ENCODE data around the gene HNRNPF.
"Not testable (repeated sequence)": the region's sequence is repeated elsewhere in the genome, so short reads cannot be mapped to it uniquely, and the experiment has no call there.

HNRNPF gene

DNA sequence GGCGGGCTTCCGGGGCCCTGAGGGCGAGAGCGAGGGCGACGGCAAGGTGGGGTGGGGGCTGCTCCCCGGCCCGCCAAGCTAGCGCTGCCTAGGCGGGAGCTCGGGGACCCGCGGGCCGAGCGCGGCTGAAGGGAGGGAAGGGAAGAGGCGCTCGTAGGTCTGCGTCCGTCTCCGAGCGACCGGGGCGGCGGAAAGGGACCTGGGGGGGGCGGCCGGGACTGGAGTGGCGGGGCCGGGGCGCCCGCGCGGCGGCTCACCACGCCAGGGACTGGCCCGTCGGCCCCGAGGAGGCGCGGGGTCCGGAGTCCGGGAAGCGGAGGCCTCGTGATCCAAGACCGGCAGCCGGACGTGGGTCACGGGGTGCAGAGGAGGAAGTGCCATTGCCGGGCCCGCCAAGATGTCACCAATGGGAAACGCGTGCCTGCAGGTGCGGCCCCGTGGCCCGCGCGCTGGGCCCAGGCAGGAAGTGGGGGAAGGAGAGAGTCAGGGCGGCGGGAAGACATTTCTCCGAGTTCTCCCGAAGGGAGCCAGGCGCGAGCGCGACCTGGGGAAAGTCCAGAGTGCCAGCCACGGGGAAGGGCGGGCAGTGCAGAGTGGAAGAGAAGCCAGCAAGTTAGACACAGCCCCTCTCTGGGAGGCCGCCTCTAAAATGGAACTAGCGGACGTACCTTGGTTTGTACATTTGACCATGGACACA is 11.9 kb downstream of the HNRNPF start:
- DNase-seq = peak; percentile 56 to 93 (median 68)

DNA sequence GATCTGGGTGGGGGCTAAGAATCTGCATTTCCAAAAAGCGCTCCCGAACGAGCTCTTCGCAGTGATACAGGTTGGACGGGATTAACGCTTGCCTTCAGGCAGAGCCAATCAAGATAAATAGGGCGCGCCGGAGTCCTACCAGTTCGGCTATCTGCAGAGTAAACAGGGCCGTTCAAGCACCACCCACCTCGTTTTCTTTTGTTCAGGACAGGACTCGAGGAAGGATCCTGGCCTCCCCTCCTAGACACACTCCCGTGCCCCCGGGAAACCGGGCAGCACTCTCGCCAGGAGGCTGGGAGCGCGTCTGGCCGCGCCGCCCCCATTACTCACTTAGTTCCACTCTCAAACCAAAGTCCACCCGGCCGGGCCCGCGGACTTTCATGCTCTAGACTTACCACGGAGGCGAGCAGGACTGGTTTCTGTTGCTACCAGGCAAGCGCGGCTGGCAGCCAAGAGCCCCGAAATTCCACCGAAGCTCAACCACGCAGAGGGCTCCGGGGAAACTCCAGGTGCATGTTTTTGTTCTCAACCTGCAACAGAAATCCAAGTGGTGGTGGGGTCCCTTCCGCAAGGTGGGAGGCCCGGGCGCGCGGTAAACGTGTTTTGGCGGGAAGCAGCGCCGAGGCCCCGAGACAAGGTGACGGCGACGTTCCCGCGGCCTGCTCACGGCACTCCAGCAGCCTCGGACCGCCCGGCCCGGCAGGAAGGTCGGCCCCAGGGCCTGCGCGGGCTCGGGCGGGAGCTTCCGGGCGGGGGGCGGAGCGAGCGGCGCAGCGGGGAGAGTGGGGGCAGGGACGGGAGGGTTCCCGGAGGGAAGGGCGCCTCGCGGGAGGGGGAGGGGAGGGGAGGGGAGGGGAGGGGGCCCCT is 12.7 kb downstream of the HNRNPF start:
- DNase-seq = peak; percentile 38 to 86 (median 57)

- peak in 4 of 5 experiments; percentile 27 to 63 (median 32) for DNase-seq
Observed at GRCh38 chr10:43395571-43396060, 13.4 kb downstream of the HNRNPF start.

DNA sequence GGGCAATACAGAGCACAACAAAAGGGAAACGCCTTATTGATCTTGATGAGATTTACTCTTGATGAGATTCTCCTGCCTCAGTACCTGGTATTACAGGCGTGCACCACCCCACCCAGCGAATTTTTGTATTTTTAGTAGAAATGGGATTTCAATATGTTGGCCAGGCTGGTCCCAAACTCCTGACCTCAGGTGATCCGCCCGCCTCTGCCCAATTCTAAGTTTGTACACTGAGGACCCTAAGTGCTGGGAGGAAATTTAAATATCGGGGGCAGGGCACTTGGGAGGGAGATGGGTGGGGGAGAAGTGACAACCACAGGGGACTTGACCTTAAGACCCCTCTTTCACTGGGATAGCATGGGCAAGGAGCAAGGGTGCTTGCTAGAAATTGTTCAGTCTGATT is 14.1 kb downstream of the HNRNPF start:
- no peak for DNase-seq

GRCh38 chr10:43393606-43394360 is 15.2 kb downstream of the HNRNPF start:
- no peak for DNase-seq

GRCh38 chr10:43393186-43393585 is 15.8 kb downstream of the HNRNPF start:
- DNase-seq = not testable (repeated sequence)

GRCh38 chr10:43392748-43393147 is 16.2 kb downstream of the HNRNPF start:
- no peak for DNase-seq

GRCh38 chr10:43391496-43391895 is 17.5 kb downstream of the HNRNPF start:
- DNase-seq = no peak

DNA sequence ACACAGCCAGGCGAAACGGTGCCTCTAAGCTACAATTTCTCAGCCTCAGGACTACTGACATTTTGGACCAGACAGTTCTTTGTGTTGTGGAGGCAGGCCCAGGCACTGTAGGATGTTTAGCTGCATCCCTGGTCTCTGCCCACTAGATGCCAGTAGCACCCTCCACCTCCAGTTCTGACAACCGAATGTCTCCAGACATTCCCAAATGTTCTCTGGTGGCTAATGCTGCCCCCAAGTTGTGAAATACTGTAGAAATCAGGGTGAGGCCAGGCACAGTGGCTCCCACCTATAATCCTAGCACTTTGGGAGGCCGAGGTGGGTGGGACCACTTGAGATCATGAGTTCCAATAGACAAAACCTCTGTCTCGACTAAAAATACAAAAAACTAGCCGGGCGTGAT is 18.2 kb downstream of the HNRNPF start:
- peak in 3 of 5 experiments; percentile 27 to 42 (median 35) for DNase-seq

DNA sequence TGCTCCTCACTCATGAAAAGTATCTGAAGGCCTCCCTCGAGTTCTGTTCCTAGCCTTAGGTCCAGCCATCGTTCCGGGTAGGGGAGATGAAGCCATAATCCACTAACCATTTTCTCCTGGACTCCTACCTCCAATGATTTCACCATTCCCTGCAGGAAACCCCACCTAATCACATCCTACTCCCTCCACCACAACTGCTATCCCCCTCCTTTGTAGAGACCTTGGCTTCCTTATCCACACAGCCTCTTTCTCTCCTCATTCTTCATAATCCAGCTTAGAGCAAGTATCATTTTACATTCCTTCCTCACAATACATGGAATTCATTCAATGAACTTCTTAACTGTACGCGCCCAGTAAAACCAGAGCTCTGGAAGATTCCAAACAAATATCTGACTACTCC is 18.7 kb downstream of the HNRNPF start:
- no peak for DNase-seq

DNA sequence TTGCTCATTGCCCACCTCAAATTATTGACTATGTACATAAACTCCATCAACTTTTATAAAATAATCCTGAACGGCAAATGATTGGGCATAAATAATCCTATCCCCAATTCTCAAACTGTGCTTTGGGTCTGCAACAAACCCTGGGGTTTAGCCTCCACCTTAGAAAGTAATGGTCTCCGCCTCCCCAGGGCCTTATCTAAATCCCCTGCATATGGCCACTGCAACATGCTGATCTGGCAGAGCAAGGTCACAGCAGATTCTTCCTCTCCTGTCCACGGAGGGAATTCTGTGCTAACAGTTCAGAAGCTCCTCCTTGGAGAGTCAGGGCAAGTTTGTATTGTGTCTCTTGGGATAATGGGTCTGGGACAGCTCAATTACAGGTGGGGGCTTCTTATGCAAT is 19.1 kb downstream of the HNRNPF start:
- DNase-seq = no peak

GRCh38 chr10:43387678-43388032 is 21.3 kb downstream of the HNRNPF start:
- no peak for DNase-seq

- DNase-seq = no peak
Observed at GRCh38 chr10:43386981-43387677, 21.9 kb downstream of the HNRNPF start.

DNA sequence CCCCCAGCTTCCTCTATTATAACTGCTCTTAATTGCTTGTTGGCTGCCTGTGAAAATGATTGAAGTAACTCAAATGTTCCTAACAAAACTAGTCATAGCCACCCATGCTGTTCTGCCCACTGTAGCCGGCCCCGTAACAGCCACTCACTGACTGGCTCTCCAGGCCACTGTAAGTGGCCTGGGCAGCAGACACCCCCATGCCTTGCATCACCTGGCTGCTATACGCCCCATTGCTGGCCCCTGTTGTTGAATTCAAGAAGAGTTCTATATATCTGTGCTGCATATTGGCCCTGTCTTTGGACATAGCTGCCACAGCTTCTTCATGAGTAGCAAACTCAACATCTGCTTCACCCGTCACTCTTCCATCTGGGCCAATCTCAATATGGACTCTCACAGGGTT is 22.4 kb downstream of the HNRNPF start:
- DNase-seq = no peak

GRCh38 chr10:43385412-43386004 is 23.5 kb downstream of the HNRNPF start:
- DNase-seq = no peak

DNA sequence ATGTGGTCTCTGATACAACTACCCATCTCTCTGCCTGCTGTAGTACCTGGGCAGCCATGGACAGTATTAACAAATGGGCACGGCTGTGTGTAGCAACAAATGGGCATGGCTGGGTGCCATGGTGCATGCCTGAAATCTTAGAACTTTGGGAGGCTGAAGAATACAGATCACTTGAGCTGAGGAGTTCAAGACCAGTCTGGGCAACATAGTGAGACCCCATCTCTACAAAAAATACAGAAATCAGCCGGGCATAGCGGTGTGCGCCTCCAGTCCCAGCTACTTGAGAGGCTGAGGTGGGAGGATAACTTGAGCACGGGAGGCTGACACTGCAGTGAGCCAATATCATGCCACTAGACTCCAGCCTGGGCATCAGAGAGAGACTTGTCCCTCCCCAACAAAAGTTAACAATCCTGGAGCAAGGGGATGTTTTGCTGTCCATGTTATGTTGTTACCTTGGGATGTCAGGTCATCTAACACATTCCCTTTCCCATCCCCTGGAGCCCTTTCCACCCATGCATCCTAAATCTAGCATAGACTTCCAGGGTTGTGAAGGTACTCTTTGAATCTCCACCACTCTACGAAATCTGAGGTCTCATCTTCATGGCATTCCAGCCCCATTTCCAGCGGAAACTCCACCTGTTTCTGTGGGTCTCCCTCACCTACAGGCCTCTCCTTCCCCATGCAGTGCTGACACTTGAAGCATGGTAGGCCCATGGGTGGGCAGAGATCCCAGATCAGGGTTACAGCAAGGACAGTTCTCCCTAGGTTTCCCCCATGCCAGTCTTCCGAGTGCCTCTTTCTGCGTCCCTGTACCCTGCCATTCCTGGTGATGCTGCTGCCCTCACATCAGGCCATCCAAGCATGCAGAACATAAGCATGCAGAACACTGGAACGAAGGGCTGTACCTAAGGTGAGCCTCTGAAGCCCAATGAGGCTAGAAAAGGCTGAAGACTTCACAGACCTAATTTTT is 24.4 kb downstream of the HNRNPF start:
- no peak for DNase-seq

GRCh38 chr10:43383204-43383971 is 25.6 kb downstream of the HNRNPF start:
- DNase-seq = no peak

- DNase-seq = peak in 1 of 5 experiments; percentile 30
Observed at GRCh38 chr10:43380610-43381222, 28.3 kb downstream of the HNRNPF start.

GRCh38 chr10:43377424-43377883 is 31.5 kb downstream of the HNRNPF start:
- no peak for DNase-seq

Data from T-helper 2 cell (primary cell).